ENCODE data around the gene SH3BP2. TPM values are rescaled to one million over a fixed set of nuclear protein-coding genes. Genes with fewer than 3 reads are reported as not detected.

Gene SH3BP2
- total RNA-seq, 2 donors from 2014 or later, result 54.3 to 75.2 TPM

DNA sequence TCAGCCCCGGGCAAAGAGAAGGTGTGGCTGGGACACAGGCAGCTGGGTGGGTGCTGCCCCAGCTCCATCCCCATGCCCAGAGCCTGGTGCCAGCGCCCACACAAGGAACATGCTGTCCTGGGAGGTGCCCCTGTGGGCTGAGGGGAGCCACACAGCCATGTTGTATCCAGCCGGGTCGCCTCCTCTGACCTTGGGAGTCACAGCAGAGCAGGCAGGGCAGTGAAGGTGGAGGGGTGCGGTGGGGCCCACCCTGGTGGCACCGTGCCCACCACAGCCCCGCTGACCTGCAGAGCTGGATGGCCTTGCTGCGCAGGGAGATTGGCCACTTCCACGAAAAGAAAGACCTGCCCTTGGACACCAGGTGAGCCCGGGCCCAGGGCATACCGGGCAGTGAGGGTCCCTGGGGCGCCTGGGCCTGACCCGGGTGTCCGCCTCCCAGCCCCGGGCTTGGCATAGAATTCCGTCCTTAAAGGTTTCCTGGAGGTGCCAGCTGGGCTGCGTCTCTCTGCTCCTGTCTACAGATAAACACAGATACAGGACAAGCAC is 32.0 kb downstream of the SH3BP2 start:
- DNase-seq (peak in 1 of 2 donors; percentile 20), ATAC-seq (no peak)
- intact Hi-C loops (cut with DNase I, micrococcal nuclease), result no loop called here

DNA sequence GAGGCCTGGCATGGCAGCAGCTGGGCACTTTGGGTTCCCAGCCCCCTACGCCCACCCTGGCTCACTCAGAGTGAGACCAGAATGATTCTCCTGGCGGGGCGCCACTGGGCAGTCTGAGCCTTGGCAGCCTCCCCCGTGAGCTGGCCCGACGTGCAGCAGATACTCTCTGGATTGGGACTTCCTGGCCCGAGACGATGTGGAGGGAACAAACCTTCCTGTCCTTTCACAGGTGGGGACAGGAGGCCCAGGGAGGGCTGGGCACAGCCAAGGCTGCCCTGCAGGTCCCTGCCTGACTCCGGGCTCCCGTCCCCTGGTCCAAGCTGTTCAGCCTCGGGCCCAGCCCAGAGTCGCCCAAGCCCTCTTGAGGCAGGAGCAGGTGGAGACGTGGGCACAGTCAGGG is 32.9 kb downstream of the SH3BP2 start:
- ATAC-seq (no peak), DNase-seq (peak in 1 of 2 donors; percentile 19)
- intact Hi-C loops (cut with DNase I, micrococcal nuclease), result no loop called here

DNA sequence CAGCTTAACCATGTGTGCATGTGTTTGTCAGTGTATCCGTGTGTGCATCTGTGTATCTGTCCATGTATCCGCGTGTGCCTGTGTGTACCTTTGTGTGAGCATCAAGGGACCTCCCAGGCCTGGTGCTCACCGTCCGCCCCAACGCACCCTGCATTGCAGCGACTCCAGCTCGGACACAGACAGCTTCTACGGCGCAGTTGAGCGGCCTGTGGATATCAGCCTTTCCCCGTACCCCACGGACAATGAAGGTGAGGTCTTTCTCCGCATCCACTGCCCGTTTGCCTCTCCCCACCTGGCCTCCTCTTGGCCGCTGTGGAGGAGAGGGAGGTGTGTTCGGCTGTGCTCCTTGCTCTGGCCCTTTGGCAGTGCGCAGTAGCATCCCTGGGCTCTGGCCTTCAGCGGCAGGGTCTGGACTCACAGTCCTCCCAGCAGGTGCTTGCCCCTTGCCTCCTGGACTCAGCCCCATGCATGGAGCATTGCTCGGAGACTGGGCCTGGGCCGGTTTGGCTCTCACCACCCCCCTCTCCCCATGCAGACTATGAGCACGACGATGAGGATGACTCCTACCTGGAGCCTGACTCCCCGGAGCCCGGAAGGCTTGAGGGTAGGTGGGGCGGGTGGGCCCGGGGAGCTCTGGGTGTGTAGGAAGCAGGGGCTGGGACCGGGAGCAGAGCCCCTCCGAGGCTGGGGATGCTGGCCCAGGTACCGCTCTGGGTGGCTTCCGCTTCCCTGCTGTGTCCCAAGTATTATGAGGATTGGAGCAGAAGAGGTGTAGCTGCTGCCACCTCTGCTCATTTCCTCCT is 34.4 kb downstream of the SH3BP2 start:
- intact Hi-C loops (cut with DNase I, micrococcal nuclease), result no loop called here
- ATAC-seq, result no peak
- peak in 1 of 2 donors; percentile 21 for DNase-seq

DNA sequence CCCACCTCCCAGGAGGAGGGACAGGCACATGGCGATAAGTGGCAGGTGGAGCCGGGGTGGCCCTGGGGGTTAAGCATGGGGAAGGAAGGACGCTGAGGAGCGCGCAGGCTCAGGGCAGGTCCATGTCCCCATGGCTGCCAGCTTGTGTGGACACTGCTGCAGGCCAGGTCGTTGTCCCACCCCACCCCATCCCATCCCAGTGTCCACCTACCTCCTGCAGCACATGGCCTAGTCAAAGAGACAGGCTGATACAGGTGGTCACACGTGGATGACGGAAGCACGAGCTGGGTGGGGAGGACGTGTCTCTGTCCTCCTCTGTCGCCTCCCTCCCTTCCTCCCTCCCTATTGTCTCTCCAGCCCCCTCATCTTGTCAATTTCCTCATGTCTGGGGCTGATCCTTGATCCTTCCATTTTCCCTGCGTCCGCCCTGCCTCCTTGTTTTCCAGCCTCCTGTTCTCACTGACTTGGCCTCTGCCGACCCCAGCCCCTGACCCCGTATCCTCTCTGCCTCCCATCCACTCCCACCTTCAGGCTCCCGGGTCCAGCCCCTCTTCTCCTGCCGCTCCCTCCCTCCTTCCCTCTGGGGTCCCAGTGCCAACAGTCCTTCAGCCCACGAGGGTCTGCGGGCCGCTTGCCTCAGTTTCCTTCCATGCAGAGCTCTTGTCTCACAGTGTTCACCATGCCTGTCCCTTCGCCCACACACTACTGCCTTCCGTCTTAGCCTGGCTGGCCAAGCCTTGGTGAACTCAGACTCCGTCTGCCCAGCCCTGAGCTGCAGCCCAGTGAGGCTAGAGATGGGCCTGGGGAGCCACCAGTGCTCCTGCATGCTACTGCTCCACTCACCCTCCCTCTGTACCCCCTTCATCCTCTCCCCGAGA is 35.2 kb downstream of the SH3BP2 start:
- intact Hi-C loops (cut with DNase I, micrococcal nuclease), result no loop called here
- ATAC-seq, result no peak
- peak in 1 of 2 donors; percentile 19 for DNase-seq

DNA sequence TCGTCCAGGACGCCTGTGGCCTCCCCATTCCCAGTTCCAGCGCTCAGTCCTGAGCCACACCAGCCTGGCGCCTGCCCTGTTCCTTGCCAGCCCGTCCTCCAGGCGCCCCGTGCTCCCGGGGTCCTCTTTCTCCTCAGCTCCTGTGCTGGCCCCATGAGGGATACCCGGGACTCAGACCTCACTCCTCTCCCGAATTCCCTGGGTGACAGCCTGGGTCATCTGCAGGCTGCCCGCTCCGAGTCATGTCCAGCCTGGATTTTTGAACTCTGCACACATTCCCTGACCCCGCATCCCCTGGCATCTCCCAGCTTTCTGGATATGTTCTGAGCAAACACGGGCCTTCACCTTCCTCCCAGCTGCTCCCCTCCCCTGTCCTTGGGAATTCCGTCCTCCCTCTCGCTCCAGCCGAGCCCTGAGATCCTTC is 35.9 kb downstream of the SH3BP2 start:
- no peak for ATAC-seq
- DNase-seq, result peak in 1 of 2 donors; percentile 22
- intact Hi-C loops (cut with DNase I, micrococcal nuclease), result no loop called here

DNA sequence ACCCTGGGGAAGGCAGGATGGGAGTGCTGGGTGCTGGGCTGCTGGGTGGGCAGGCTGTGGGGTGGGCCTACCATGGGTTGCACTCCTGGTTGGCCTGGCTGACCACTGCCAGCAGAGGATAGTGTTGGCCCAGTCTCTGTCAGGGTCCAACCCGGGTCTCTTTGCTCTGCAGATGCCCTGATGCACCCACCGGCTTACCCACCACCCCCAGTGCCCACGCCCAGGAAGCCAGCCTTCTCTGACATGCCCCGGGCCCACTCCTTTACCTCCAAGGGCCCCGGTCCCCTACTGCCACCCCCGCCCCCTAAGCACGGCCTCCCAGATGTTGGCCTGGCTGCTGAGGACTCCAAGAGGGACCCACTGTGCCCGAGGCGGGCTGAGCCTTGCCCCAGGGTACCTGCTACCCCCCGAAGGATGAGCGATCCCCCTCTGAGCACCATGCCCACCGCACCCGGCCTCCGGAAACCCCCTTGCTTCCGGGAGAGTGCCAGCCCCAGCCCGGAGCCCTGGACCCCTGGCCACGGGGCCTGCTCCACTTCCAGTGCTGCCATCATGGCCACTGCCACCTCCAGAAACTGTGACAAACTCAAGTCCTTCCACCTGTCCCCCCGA is 36.5 kb downstream of the SH3BP2 start:
- ATAC-seq (no peak), DNase-seq (no peak)
- intact Hi-C loops (cut with DNase I, micrococcal nuclease), result no loop called here

DNA sequence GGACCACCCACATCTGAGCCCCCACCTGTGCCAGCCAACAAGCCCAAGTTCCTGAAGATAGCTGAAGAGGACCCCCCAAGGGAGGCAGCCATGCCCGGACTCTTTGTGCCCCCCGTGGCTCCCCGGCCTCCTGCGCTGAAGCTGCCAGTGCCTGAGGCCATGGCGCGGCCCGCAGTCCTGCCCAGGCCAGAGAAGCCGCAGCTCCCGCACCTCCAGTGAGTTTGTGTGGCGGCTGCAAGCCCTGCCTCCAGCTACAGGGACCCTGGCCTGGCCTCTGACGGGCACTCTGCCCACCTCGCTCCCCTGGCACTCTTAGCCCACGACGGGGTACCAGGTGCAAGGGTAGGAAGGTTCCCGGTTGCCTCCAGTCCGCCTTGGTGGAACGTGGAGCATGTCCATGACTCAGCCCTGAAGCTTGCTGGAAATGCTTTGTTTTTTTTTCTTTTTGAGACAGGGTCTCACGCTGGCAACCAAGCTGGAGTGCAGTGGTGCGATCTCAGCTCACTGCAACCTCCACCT is 37.1 kb downstream of the SH3BP2 start:
- intact Hi-C loops (cut with DNase I, micrococcal nuclease), result no loop called here
- ATAC-seq, result no peak
- DNase-seq, result peak in 1 of 2 donors; percentile 21

DNA sequence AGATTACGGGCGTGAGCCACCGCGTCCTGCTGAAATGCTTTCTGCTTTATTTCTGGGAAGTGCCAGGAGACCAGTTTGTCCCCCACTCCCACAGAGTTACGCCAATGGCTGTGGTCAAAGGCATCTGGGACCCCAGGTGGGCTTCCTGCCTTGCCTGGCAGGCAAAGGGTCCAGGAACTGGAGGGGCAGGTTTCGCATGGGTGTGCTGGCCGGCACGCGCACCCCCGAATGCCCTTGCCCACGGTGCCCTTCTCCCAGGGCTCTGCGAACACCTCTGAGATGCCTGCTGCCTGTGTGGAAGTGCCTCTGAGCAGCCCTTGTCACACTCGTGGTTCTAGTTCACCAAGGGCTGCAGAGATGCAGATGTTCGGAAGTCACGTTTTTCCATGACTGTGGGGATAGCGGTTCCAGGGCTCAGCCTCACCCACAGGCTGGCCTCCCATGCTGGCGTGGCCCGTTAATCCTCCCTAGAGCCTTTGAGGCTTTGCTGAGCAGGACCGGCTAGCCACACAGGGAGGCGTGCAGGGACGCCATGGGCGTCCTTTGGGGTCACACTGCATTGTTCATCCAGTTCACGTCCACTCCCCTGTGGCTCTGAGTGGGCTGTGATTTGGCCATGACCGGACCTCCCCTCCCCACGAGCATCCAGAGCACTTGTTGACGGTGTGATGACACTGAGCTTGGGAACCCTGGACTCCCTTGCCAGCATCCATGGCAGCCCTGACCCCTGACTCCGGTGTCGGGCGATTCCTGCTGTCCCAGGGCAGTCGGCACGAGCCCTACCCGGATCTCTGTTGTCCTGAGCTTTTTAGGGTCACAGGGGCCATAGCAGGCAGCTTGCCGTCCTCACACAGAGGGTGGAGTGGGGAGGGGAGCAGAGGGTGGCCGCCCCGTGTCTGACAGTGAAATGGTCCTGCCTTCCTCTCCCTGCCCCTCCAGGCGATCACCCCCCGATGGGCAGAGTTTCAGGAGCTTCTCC is 38.0 kb downstream of the SH3BP2 start:
- ATAC-seq (no peak), DNase-seq (peak in 1 of 2 donors; percentile 8)
- intact Hi-C loops (cut with DNase I, micrococcal nuclease), result no loop called here

DNA sequence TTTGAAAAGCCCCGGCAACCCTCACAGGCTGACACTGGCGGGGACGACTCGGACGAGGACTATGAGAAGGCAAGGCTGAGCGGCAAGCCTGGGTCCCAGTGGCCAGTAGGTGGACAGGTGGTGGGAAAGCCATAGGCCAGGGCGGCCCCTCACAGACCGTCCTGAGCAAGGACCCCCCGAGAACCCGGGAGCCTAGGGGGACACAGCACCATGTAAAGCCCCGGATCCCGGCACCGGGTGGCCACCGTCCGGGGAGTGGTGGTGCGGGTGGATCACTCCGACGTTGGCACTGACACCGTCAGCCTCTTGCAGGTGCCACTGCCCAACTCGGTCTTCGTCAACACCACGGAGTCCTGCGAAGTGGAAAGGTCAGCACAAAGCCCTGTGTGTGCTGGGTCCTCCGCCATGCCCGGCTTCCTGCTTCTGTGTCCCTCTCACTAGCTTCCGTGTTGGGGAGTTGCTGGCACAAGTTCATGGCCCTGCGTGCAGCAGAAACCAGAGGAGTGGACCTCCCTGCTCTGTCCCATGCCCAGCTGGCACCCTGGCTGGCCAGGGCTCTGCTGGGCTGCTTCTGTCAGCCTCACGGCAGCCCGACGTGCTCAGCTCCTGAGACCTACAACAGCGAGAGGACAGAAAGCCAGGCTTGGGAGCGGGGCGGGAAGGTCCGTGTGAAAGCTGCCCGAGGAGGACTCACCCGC is 38.9 kb downstream of the SH3BP2 start:
- intact Hi-C loops (cut with DNase I, micrococcal nuclease), result no loop called here
- DNase-seq, result peak in 1 of 2 donors; percentile 25

DNA sequence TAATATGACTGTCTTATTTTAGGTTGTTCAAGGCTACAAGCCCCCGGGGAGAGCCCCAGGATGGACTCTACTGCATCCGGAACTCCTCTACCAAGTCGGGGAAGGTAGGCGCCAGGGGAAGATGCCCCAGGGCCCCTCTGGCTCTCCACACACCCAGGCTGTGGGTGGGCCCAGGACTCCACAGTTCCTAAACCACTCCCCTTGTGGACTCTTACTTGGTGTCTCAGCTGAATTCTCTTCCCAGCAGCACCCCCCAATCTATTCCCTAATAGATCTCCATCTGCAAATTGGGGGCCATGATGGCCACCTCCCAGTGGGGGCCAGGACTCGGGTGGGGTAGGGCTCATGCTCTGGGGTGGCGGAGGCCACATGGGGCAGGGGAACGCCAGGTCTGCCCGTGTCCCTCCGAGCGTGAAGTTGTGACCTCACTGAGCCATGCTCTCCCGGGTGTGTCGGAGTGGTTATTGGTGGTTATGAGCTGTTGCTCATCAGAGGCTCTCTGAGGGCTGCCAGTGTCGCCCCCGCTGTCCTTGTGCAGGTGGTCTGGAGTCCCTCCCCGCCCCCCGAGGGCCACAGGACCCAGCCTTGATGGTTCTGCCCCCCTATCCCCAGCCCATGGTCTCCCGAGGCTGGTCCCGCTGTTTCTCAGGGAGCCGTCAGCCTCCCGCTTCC is 39.6 kb downstream of the SH3BP2 start:
- ATAC-seq (no peak), DNase-seq (peak in 1 of 2 donors; percentile 22)
- intact Hi-C loops (cut with DNase I, micrococcal nuclease), result no loop called here

More for the DNA sequence above, 38.9 kb downstream of the SH3BP2 start:
- no peak for ATAC-seq

DNA sequence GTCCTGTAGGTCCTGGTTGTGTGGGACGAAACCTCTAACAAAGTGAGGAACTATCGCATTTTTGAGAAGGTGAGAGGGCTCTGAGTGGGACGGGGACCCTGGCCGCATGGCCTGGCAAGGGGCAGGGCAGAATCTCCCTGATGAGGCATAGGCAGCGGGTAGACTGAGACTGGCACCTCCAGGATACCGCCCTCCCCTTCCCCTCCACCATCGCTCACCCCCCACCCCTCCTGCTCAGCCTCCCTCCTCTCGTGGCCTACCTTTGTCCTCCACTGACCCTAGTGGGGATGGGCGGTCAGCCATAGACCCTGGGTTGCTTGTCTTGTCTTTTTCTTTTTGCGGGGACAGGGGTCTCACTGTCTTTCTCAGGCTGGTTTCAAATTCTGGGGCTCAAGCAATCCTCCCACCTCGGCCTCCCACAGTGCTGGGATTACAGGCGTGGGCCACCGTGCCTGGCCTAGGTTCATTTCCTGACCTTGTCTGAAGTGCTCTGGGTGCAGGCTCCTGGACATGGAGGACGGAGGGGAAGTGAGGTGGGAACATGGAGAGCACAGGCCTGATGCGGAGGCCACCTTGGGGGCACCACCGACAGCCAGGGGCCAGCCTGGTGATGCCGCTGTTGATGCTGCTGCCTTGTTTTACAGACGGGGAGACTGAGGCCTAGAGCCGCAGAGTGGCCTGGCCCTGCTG is 40.2 kb downstream of the SH3BP2 start:
- ATAC-seq (no peak), DNase-seq (peak in 1 of 2 donors; percentile 18)
- intact Hi-C loops (cut with DNase I, micrococcal nuclease), result no loop called here

DNA sequence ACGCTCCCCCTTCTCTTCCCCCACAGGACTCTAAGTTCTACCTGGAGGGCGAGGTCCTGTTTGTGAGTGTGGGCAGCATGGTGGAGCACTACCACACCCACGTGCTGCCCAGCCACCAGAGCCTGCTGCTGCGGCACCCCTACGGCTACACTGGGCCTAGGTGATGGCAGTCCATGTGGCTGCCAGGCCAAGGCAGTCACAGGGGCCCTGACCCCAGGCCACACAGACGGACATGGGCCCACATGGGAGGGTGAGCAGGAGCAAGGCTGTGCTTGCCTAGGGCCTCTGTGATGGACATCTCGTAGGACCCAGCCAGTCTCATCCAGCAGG is 40.8 kb downstream of the SH3BP2 start:
- no peak for DNase-seq
- no peak for ATAC-seq
- intact Hi-C loops (cut with DNase I, micrococcal nuclease), result no loop called here

DNA sequence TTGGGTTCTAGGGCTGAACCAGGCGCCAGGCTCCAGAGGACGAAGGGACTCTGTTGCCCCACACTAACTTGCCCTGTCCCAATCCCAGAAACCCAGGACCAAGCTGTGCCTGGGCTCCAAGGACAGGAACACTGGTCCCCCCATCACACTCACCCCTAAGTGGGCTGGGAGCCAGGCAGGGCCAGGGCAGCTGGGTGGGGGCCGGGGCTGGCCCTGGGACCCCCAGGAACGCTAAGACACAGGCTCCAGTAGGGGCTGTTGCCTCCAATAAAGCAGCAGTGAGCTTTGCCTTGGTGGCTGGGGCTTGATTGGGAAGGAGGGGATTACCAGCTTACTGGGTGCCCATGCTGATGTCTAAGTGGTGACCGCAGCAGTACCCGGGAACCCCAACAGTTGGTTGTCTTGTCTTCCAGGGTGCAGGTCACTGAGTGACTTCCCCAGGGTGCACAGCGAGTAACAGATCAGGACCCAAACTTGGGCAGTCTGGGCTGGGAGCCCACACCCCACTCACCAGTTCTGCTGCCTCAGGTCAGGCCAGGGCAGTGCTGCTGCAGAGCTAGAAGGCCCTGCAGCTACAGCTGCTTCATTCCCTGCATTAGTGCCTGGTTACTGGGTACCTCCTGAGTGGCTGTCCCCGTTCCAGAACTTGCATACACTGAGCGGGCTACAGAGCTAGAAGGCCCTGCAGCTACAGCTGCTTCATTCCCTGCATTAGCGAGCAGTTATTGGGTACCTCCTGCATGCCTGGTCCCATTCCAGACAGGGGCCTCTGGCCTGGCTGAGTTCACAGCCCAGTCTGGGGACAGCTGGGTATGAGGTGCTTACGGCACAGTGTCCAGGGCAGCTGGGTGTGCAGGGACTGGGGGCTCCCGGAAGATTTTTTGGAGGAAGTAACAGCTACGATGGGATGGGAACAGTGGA is 41.4 kb downstream of the SH3BP2 start:
- intact Hi-C loops (cut with DNase I, micrococcal nuclease), result no loop called here
- ATAC-seq (no peak), DNase-seq (peak in 1 of 2 donors; percentile 6)

DNA sequence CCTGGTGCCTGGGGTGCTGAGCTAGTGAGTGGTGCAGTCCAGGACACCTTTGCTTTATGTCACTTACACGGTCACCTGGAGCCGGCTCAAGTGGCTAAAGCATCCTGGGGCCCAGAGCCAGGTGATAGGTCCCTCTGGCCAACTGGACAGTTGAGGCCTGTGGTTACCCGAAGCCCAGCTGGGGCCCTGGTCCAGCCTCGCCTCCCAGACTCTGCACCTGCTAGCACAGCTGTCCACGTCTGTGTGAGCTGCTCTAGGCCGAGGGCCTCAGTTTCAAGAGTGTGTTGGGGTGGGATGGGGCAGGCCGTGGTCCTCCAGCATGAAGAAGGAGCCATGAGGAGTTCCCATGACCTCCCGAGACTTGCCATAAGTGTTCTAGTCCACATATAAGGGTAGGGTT is 43.1 kb downstream of the SH3BP2 start:
- ATAC-seq, result no peak
- DNase-seq, result peak in 1 of 2 donors; percentile 9
- intact Hi-C loops (cut with DNase I, micrococcal nuclease), result no loop called here

DNA sequence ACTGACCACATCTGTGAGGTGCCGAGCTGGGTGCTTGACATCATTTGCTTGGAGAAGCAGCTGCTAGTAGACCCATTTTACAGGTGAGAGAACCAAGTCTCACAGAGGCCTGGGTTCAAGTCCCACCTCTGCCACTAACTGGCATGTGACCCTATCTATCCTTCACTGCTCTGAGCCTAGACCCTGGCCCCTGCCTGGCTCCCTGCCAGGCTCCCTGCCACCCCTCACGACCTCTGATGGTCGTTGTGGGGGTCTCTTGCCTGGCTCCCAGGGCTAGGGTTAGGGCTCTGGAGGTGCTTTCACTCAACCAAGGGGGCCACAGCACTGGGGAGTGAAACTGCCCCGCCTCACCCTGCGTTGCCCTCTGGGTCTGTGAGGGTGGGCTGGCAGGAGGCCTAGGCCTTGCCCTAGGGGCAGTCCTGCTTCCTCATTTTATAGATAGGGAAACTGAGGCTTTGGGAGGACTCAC is 43.5 kb downstream of the SH3BP2 start:
- no peak for DNase-seq
- intact Hi-C loops (cut with DNase I, micrococcal nuclease), result no loop called here
- ATAC-seq, result no peak

Data from left colon (tissue), 2 donors.